HL-60 (cell line): ENCODE results near the gene LIMCH1.

Experiments
- GABPA ChIP-seq: IDR thresholded peaks from 2 replicates; pipeline ENCODE4 v1.6.1; 2012; ENCODE audit warnings: low read depth
- POLR2AphosphoS5 ChIP-seq: IDR thresholded peaks from 2 replicates; pipeline ENCODE4 v1.6.1; 2012; ENCODE audit warnings: low read depth
- TF ChIP-seq, protein P1 (sequence below): IDR thresholded peaks from one replicate; pipeline ENCODE4 v1.5.1; 2011; ENCODE audit warnings: low read length, control low read depth, inconsistent platforms; ENCODE audit not compliant: insufficient read depth
- TF ChIP-seq, protein P2 (sequence below): IDR thresholded peaks from 2 replicates; pipeline ENCODE4 v1.6.1; 2012; ENCODE audit warnings: low read depth; ENCODE audit not compliant: insufficient replicate concordance

- TF ChIP-seq, protein P1, sequence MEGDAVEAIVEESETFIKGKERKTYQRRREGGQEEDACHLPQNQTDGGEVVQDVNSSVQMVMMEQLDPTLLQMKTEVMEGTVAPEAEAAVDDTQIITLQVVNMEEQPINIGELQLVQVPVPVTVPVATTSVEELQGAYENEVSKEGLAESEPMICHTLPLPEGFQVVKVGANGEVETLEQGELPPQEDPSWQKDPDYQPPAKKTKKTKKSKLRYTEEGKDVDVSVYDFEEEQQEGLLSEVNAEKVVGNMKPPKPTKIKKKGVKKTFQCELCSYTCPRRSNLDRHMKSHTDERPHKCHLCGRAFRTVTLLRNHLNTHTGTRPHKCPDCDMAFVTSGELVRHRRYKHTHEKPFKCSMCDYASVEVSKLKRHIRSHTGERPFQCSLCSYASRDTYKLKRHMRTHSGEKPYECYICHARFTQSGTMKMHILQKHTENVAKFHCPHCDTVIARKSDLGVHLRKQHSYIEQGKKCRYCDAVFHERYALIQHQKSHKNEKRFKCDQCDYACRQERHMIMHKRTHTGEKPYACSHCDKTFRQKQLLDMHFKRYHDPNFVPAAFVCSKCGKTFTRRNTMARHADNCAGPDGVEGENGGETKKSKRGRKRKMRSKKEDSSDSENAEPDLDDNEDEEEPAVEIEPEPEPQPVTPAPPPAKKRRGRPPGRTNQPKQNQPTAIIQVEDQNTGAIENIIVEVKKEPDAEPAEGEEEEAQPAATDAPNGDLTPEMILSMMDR: no peak
- TF ChIP-seq, protein P2, sequence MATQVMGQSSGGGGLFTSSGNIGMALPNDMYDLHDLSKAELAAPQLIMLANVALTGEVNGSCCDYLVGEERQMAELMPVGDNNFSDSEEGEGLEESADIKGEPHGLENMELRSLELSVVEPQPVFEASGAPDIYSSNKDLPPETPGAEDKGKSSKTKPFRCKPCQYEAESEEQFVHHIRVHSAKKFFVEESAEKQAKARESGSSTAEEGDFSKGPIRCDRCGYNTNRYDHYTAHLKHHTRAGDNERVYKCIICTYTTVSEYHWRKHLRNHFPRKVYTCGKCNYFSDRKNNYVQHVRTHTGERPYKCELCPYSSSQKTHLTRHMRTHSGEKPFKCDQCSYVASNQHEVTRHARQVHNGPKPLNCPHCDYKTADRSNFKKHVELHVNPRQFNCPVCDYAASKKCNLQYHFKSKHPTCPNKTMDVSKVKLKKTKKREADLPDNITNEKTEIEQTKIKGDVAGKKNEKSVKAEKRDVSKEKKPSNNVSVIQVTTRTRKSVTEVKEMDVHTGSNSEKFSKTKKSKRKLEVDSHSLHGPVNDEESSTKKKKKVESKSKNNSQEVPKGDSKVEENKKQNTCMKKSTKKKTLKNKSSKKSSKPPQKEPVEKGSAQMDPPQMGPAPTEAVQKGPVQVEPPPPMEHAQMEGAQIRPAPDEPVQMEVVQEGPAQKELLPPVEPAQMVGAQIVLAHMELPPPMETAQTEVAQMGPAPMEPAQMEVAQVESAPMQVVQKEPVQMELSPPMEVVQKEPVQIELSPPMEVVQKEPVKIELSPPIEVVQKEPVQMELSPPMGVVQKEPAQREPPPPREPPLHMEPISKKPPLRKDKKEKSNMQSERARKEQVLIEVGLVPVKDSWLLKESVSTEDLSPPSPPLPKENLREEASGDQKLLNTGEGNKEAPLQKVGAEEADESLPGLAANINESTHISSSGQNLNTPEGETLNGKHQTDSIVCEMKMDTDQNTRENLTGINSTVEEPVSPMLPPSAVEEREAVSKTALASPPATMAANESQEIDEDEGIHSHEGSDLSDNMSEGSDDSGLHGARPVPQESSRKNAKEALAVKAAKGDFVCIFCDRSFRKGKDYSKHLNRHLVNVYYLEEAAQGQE: no peak
- TF ChIP-seq GABPA: no peak
- no peak for TF ChIP-seq POLR2AphosphoS5
These were observed 145.4 kb downstream of the LIMCH1 start for GRCh38 chr4:41683326-41683725.
